WERI-Rb-1 (cell line): ENCODE results near the gene MALAT1.
"Not testable (repeated sequence)": the region's sequence is repeated elsewhere in the genome, so short reads cannot be mapped to it uniquely, and the experiment has no call there.

ENCODE experiments used
- DNase-seq: peaks from one replicate; pipeline ENCODE4 v3.0.0-alpha.2; 2020
- H3K27ac ChIP-seq: fragments of 250-450 bp; sonication (Bioruptor Pico); 2 replicates; pipeline ENCODE4 v1.5.1; 2020; ENCODE audit warnings: mild to moderate bottlenecking, moderate library complexity
- H3K27me3 ChIP-seq: fragments of 250-450 bp; sonication (Bioruptor Pico); 2 replicates; pipeline ENCODE4 v1.5.1; 2021; ENCODE audit warnings: mild to moderate bottlenecking, low read depth, moderate library complexity; ENCODE audit not compliant: insufficient read depth, severe bottlenecking
- H3K36me3 ChIP-seq: fragments of 250-450 bp; sonication (Bioruptor Pico); 2 replicates; pipeline ENCODE4 v1.5.1; 2020; ENCODE audit warnings: mild to moderate bottlenecking, moderate library complexity
- H3K4me3 ChIP-seq: 2 replicates; pipeline ENCODE4 v1.5.1; 2011; ENCODE audit warnings: low read depth, mild to moderate bottlenecking, control low read depth, low read length
- H3K9me3 ChIP-seq: fragments of 250-450 bp; sonication (Bioruptor Pico); 2 replicates; pipeline ENCODE4 v1.5.1; 2021; ENCODE audit warnings: mild to moderate bottlenecking, moderate library complexity; ENCODE audit not compliant: severe bottlenecking
- CTCF ChIP-seq: IDR thresholded peaks from 2 replicates; pipeline ENCODE4 v1.5.1; 2011; ENCODE audit warnings: low read depth, mild to moderate bottlenecking, control low read depth, inconsistent platforms, low read length

The MALAT1 gene

GRCh38 chr11:65456418-65456817, 42.4 kb upstream of the MALAT1 start:
- Histone ChIP-seq H3K27ac (no peak overlapping the region), H3K36me3 (no peaks in the 10 kb centered on the region), H3K9me3 (no peaks in the 10 kb centered on the region), H3K4me3 (no peak overlapping the region), H3K27me3 (no peaks in the 10 kb centered on the region)
- no peak for DNase-seq
- TF ChIP-seq CTCF: no peak

GRCh38 chr11:65459552-65459951, 39.3 kb upstream of the MALAT1 start:
- Histone ChIP-seq H3K9me3 (no peaks in the 10 kb centered on the region), H3K27ac (no peak overlapping the region), H3K27me3 (no peaks in the 10 kb centered on the region), H3K36me3 (no peaks in the 10 kb centered on the region), H3K4me3 (no peak overlapping the region)
- TF ChIP-seq CTCF: no peak
- DNase-seq: no peak

- H3K27me3 ChIP-seq, H3K4me3 ChIP-seq, H3K27ac ChIP-seq, H3K9me3 ChIP-seq, H3K36me3 ChIP-seq, DNase-seq: not testable (repeated sequence)
These were observed 33.4 kb upstream of the MALAT1 start for GRCh38 chr11:65465471-65465870.

- H3K9me3 ChIP-seq, H3K27me3 ChIP-seq, DNase-seq, H3K36me3 ChIP-seq, H3K4me3 ChIP-seq, H3K27ac ChIP-seq: not testable (repeated sequence)
- TF ChIP-seq CTCF: peak; percentile 12; the same call in 1 of the 2 replicates
These were observed 31.5 kb upstream of the MALAT1 start for GRCh38 chr11:65467306-65467705.

- Histone ChIP-seq H3K9me3 (no peaks in the 10 kb centered on the region), H3K27me3 (no peaks in the 10 kb centered on the region), H3K4me3 (no peak overlapping the region), H3K27ac (no peak overlapping the region), H3K36me3 (no peaks in the 10 kb centered on the region)
- TF ChIP-seq CTCF: peak; percentile 95
- DNase-seq: peak; percentile 88
These were observed 29.9 kb upstream of the MALAT1 start for GRCh38 chr11:65468874-65469333.

- TF ChIP-seq CTCF: no peak
- Histone ChIP-seq H3K36me3 (no peaks in the 10 kb centered on the region), H3K27ac (no peak overlapping the region), H3K4me3 (no peak overlapping the region), H3K27me3 (no peaks in the 10 kb centered on the region), H3K9me3 (no peaks in the 10 kb centered on the region)
- no peak for DNase-seq
These were observed 28.3 kb upstream of the MALAT1 start for GRCh38 chr11:65470433-65471049.
